Activated CD4-positive, alpha-beta memory T cell treated with anti-CD3 and anti-CD28 coated beads, Interleukin-2, amount 10 ng/mL, durations not matched to agents 7 days and 5 days (primary cell): ENCODE results near the gene ZNF143. TPM values are rescaled to one million over a fixed set of nuclear protein-coding genes. Genes with fewer than 3 reads are reported as not detected.

Experiments
- CTCF ChIA-PET: fragments of 350-600 bp; sonication (Branson Sonifier 250); formaldehyde crosslinking; loops from one replicate; lab custom pipeline; 2021; ENCODE audit warnings: antibody characterized with exemption, inconsistent platforms; lab: Charles Lee
- POLR2A ChIA-PET: fragments of 350-600 bp; sonication (Branson Sonifier 250); formaldehyde crosslinking; loops from one replicate; lab custom pipeline; 2021; ENCODE audit warnings: antibody characterized with exemption; lab: Charles Lee
- DNase-seq: peaks from one replicate; pipeline ENCODE4 v3.0.0-alpha.2; 2020
- H3K27ac Mint-ChIP-seq: one replicate; pipeline ENCODE4 v1.8.0; 2021; ENCODE audit warnings: mild to moderate bottlenecking, mixed read lengths
- H3K27me3 Mint-ChIP-seq: one replicate; pipeline ENCODE4 v1.8.0; 2021; ENCODE audit warnings: mixed read lengths
- H3K36me3 Mint-ChIP-seq: one replicate; pipeline ENCODE4 v1.8.0; 2021; ENCODE audit warnings: low read depth, mixed read lengths
- H3K4me1 Mint-ChIP-seq: one replicate; pipeline ENCODE4 v1.8.0; 2021; ENCODE audit warnings: mixed read lengths
- H3K4me3 Mint-ChIP-seq: one replicate; pipeline ENCODE4 v1.8.0; 2021; ENCODE audit warnings: mild to moderate bottlenecking, mixed read lengths
- H3K9me3 Mint-ChIP-seq: one replicate; pipeline ENCODE4 v1.8.0; 2021; ENCODE audit warnings: mixed read lengths
- total RNA-seq, 2 experiments: library from RNA; stranded (reverse); gene quantifications; one replicate each; pipeline ENCODE4 v1.2.3, GENCODE V29; 2021

The ZNF143 gene
- total RNA-seq, 2 experiments from 2014 or later: 43.5 to 45.5 TPM

DNA sequence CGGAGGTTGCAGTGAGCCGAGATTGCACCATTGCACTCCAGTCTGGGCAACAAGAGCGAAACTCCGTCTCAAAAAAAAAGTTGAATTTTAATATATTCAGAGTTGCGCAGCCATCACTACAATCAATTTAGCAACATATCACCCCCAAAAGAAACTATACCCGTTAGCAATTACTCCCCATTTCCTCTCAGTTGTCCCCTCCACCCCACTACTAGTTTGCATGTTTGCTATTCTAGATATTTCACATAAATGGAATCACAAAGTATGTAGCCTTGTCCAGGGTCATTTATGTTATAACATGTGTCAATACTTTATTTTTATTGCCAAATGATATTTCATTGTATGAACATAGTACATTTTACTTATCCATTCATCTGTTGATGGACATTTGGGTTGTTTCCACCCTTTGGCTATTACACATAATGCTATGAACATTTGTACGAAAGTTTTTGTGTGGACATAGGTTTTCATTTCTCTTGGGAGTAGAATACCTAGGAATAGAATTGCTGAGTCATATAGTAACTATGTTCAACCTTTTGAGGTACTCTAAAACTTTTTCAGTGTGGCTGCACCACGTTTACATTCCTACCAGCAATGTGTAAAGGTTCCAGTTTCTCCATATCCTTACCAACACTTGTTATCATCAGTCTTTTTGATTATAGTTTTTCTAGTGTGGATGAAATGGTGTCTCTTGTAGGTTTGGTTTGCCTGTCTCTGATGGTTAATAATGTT is 2.2 kb downstream of the ZNF143 start:
- H3K9me3 Mint-ChIP-seq: no peaks in the 10 kb centered on the region
- H3K36me3 Mint-ChIP-seq: peaks cover 30% of the 10 kb centered on the region
- peak overlapping the region; percentile 95 for H3K4me3 Mint-ChIP-seq
- peak overlapping the region; percentile 95 for H3K27ac Mint-ChIP-seq
- CTCF ChIA-PET: interaction anchor here (4.5 kb wide), 1 partner anchor 43 kb away, joined by 36 read pairs; no protein-coding TSS in a partner anchor
- POLR2A ChIA-PET: interaction anchor here (1.2 to 4.9 kb wide), 2 partner anchors 16 to 78 kb away, joined by 4 to 72 read pairs; partner anchors contain the start of gene IPO7
- peaks cover 32% of the 10 kb centered on the region for H3K4me1 Mint-ChIP-seq
- no peaks in the 10 kb centered on the region for H3K27me3 Mint-ChIP-seq
- DNase-seq: no peak

DNA sequence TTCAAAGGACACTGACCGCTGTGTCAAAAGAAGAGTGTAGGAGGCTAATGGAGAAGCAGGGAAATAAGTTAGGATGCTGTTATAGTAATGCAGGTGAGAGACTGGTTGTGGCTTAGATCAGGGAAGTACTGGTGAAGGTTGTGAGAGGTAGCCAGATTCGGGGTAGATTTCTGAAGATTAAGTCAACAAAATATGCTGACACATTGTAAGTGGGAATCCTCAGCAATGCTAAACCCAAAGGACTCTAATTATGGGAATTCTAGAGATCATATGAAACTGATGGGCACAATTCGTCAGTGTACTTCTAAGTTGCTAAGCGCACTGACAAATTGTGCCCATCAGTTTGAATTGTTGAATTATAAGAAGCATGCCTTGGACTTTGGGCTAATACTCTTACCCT is 10.0 kb downstream of the ZNF143 start:
- Mint-ChIP-seq H3K4me1 (peaks cover 11% of the 10 kb centered on the region), H3K9me3 (no peaks in the 10 kb centered on the region), H3K27ac (no peak overlapping the region), H3K36me3 (peaks cover 37% of the 10 kb centered on the region), H3K27me3 (no peaks in the 10 kb centered on the region), H3K4me3 (no peak overlapping the region)
- DNase-seq: no peak
- CTCF ChIA-PET: no interaction called here
- POLR2A ChIA-PET: interaction anchor here (3.3 kb wide), 1 partner anchor 10 kb away, joined by 19 read pairs; the partner anchor contains the start of gene ZNF143

DNA sequence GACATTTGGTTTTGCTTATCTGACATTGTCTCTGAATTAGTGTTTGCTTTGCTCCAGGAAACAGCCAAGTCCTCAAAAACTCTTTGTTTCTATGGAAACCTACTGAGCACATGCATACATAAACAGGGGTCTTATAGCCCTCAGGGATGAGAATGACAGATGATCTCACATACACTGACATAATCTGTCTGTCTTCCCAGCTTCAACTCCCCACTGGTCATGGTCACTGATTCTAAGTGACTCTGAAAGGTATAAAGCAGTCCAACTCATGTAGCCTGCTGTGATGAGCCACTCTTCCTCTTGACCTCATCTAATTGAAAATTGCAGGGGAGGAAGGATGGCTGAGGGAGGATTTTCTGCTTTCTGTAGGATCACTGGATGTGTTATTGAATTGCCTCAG is 12.6 kb downstream of the ZNF143 start:
- no peak for DNase-seq
- Mint-ChIP-seq H3K27me3 (no peaks in the 10 kb centered on the region), H3K36me3 (peaks cover 40% of the 10 kb centered on the region), H3K4me3 (no peak overlapping the region), H3K4me1 (peaks cover 6% of the 10 kb centered on the region), H3K9me3 (no peaks in the 10 kb centered on the region), H3K27ac (no peak overlapping the region)
- ChIA-PET POLR2A (interaction anchor here (1.0 to 3.4 kb wide), 2 partner anchors 11 to 13 kb away, joined by 3 to 19 read pairs; partner anchors contain the start of gene ZNF143), CTCF (interaction anchor here (0.6 to 1.2 kb wide), 2 partner anchors 33 to 61 kb away, joined by 3 to 4 read pairs; no protein-coding TSS in a partner anchor)

GRCh38 chr11:9479899-9480298 is 19.1 kb downstream of the ZNF143 start:
- POLR2A ChIA-PET: interaction anchor here (0.9 to 1.1 kb wide), 3 partner anchors 17 to 21 kb away, joined by 3 to 4 read pairs (median 3); partner anchors contain the start of gene ZNF143
- CTCF ChIA-PET: interaction anchor here (2.2 kb wide), 1 partner anchor 27 kb away, joined by 9 read pairs; no protein-coding TSS in a partner anchor
- Mint-ChIP-seq H3K27ac (no peak overlapping the region), H3K9me3 (no peaks in the 10 kb centered on the region), H3K4me1 (peaks cover 1% of the 10 kb centered on the region), H3K4me3 (no peak overlapping the region), H3K27me3 (no peaks in the 10 kb centered on the region), H3K36me3 (peaks cover 40% of the 10 kb centered on the region)
- DNase-seq: no peak

- Mint-ChIP-seq H3K9me3 (no peaks in the 10 kb centered on the region), H3K4me3 (no peak overlapping the region), H3K27me3 (no peaks in the 10 kb centered on the region), H3K36me3 (peaks cover 36% of the 10 kb centered on the region), H3K27ac (no peak overlapping the region), H3K4me1 (peaks cover 2% of the 10 kb centered on the region)
- ChIA-PET CTCF (no interaction called here), POLR2A (interaction anchor here (1.7 kb wide), 1 partner anchor 29 kb away, joined by 4 read pairs; the partner anchor contains the start of gene ZNF143)
- no peak for DNase-seq
Observed at GRCh38 chr11:9489080-9489765, 28.4 kb downstream of the ZNF143 start.

GRCh38 chr11:9490376-9490775 is 29.6 kb downstream of the ZNF143 start:
- Mint-ChIP-seq H3K9me3 (no peaks in the 10 kb centered on the region), H3K27ac (no peak overlapping the region), H3K36me3 (peaks cover 37% of the 10 kb centered on the region), H3K4me3 (no peak overlapping the region), H3K27me3 (no peaks in the 10 kb centered on the region), H3K4me1 (peaks cover 2% of the 10 kb centered on the region)
- POLR2A ChIA-PET: interaction anchor here (1.7 kb wide), 1 partner anchor 30 kb away, joined by 4 read pairs; the partner anchor contains the start of gene ZNF143
- CTCF ChIA-PET: interaction anchor here (0.7 to 0.9 kb wide), 2 partner anchors 16 to 29 kb away, joined by 4 read pairs; no protein-coding TSS in a partner anchor
- DNase-seq: no peak

- Mint-ChIP-seq H3K9me3 (no peaks in the 10 kb centered on the region), H3K4me3 (no peak overlapping the region), H3K4me1 (peaks cover 2% of the 10 kb centered on the region), H3K27me3 (no peaks in the 10 kb centered on the region), H3K27ac (no peak overlapping the region), H3K36me3 (peaks cover 40% of the 10 kb centered on the region)
- DNase-seq: no peak
- ChIA-PET POLR2A (no interaction called here), CTCF (interaction anchor here (0.6 kb wide), 1 partner anchor 1445 kb away, joined by 3 read pairs; no protein-coding TSS in a partner anchor)
Observed at GRCh38 chr11:9493492-9493891, 32.7 kb downstream of the ZNF143 start.

- Mint-ChIP-seq H3K27me3 (no peaks in the 10 kb centered on the region), H3K27ac (no peak overlapping the region), H3K4me3 (no peak overlapping the region), H3K9me3 (no peaks in the 10 kb centered on the region), H3K36me3 (peaks cover 40% of the 10 kb centered on the region), H3K4me1 (peaks cover 2% of the 10 kb centered on the region)
- no peak for DNase-seq
- ChIA-PET CTCF (interaction anchor here (2.2 kb wide), 1 partner anchor 12 kb away, joined by 10 read pairs; no protein-coding TSS in a partner anchor), POLR2A (no interaction called here)
Observed at GRCh38 chr11:9494316-9494715, 33.5 kb downstream of the ZNF143 start.

- Mint-ChIP-seq H3K36me3 (peaks cover 44% of the 10 kb centered on the region), H3K27ac (no peak overlapping the region), H3K4me3 (no peak overlapping the region), H3K4me1 (peaks cover 2% of the 10 kb centered on the region), H3K9me3 (no peaks in the 10 kb centered on the region), H3K27me3 (no peaks in the 10 kb centered on the region)
- no peak for DNase-seq
- POLR2A ChIA-PET: no interaction called here
- CTCF ChIA-PET: interaction anchor here (0.6 to 2.2 kb wide), 3 partner anchors 11 to 1404 kb away, joined by 3 to 10 read pairs (median 3); no protein-coding TSS in a partner anchor
Observed at GRCh38 chr11:9495803-9496514, 35.1 kb downstream of the ZNF143 start.

GRCh38 chr11:9498457-9499078 is 37.8 kb downstream of the ZNF143 start:
- POLR2A ChIA-PET: interaction anchor here (1.2 kb wide), 1 partner anchor 38 kb away, joined by 4 read pairs; the partner anchor contains the start of gene ZNF143
- Mint-ChIP-seq H3K4me3 (no peak overlapping the region), H3K4me1 (no peaks in the 10 kb centered on the region), H3K27ac (no peak overlapping the region), H3K9me3 (no peaks in the 10 kb centered on the region), H3K27me3 (no peaks in the 10 kb centered on the region), H3K36me3 (peaks cover 49% of the 10 kb centered on the region)
- DNase-seq: no peak
- CTCF ChIA-PET: interaction anchor here (1.0 to 2.7 kb wide), 4 partner anchors 8 to 114 kb away, joined by 3 to 22 read pairs (median 7); no protein-coding TSS in a partner anchor

- no peaks in the 10 kb centered on the region for H3K27me3 Mint-ChIP-seq
- peaks cover 27% of the 10 kb centered on the region for H3K36me3 Mint-ChIP-seq
- CTCF ChIA-PET: interaction anchor here (0.6 to 3.1 kb wide), 72 partner anchors 9 to 595 kb away, joined by 3 to 71 read pairs (median 4); partner anchors contain the start of genes IPO7 and ZNF143
- no peaks in the 10 kb centered on the region for H3K9me3 Mint-ChIP-seq
- H3K27ac Mint-ChIP-seq: no peak overlapping the region
- H3K4me1 Mint-ChIP-seq: peaks cover 12% of the 10 kb centered on the region
- DNase-seq: peak; percentile 78
- H3K4me3 Mint-ChIP-seq: no peak overlapping the region
- POLR2A ChIA-PET: interaction anchor here (0.8 to 2.3 kb wide), 4 partner anchors 46 to 341 kb away, joined by 3 to 13 read pairs (median 4); partner anchors contain the start of genes TMEM41B and ZNF143
Observed at GRCh38 chr11:9506489-9507276, 45.9 kb downstream of the ZNF143 start.
